H9 (cell line): ENCODE measurements around the gene AGBL4. TPM values are rescaled to one million over a fixed set of nuclear protein-coding genes. Genes with fewer than 3 reads are reported as not detected.

Experiments used
- DNase-seq: peaks from one replicate; pipeline ENCODE4 v3.0.0-alpha.2; 2017
- H2AFZ ChIP-seq: one replicate; pipeline ENCODE4 v1.6.1; 2013; ENCODE audit warnings: mild to moderate bottlenecking, low read length, control low read depth, moderate library complexity
- H2AK5ac ChIP-seq: 2 replicates; pipeline ENCODE4 v1.6.1; 2013; ENCODE audit warnings: low read length, control low read depth, mixed read lengths; ENCODE audit not compliant: insufficient read length
- H2BK120ac ChIP-seq: one replicate; pipeline ENCODE4 v1.6.1; 2013; ENCODE audit warnings: low read depth, mild to moderate bottlenecking, low read length, control low read depth, inconsistent platforms; ENCODE audit not compliant: poor library complexity, severe bottlenecking
- H2BK12ac ChIP-seq: 2 replicates; pipeline ENCODE4 v1.6.1; 2013; ENCODE audit warnings: low read length, control low read depth, mixed read lengths, low read depth; ENCODE audit not compliant: insufficient read length
- H2BK15ac ChIP-seq: 2 replicates; pipeline ENCODE4 v1.6.1; 2013; ENCODE audit warnings: low read depth, low read length, control low read depth
- H2BK20ac ChIP-seq: one replicate; pipeline ENCODE4 v1.6.1; 2013; ENCODE audit warnings: low read depth, mild to moderate bottlenecking, low read length, control low read depth, inconsistent platforms; ENCODE audit not compliant: poor library complexity, severe bottlenecking
- H2BK5ac ChIP-seq: 2 replicates; pipeline ENCODE4 v1.6.1; 2013; ENCODE audit warnings: low read length, control low read depth, mixed read lengths; ENCODE audit not compliant: insufficient read length
- H3K14ac ChIP-seq: 2 replicates; pipeline ENCODE4 v1.6.1; 2013; ENCODE audit warnings: low read length, control low read depth; ENCODE audit not compliant: insufficient read depth
- H3K18ac ChIP-seq: 2 replicates; pipeline ENCODE4 v1.6.1; 2013; ENCODE audit warnings: low read depth, mild to moderate bottlenecking, mixed read lengths, low read length, control low read depth; ENCODE audit not compliant: insufficient read length
- H3K23ac ChIP-seq: 2 replicates; pipeline ENCODE4 v1.6.1; 2013; ENCODE audit warnings: low read length, control low read depth, mixed read lengths, low read depth; ENCODE audit not compliant: insufficient read length
- H3K23me2 ChIP-seq: 2 replicates; pipeline ENCODE4 v1.6.1; 2013; ENCODE audit warnings: low read depth, mild to moderate bottlenecking, mixed read lengths, low read length, control low read depth; ENCODE audit not compliant: insufficient read length, poor library complexity, severe bottlenecking
- H3K27ac ChIP-seq: 2 replicates; pipeline ENCODE4 v1.5.1; 2013; ENCODE audit warnings: low read length, control low read depth, mixed read lengths, low read depth; ENCODE audit not compliant: insufficient read length
- H3K27me3 ChIP-seq: 2 replicates; pipeline ENCODE4 v1.6.1; 2013; ENCODE audit warnings: low read length, control low read depth, inconsistent platforms; ENCODE audit not compliant: insufficient read depth
- H3K4ac ChIP-seq: 2 replicates; pipeline ENCODE4 v1.6.1; 2013; ENCODE audit warnings: low read depth, mild to moderate bottlenecking, control low read depth, inconsistent platforms, low read length, moderate library complexity
- H3K4me1 ChIP-seq: 2 replicates; pipeline ENCODE4 v1.6.1; 2013; ENCODE audit warnings: low read length, control low read depth, inconsistent platforms; ENCODE audit not compliant: insufficient read depth
- H3K4me2 ChIP-seq: 2 replicates; pipeline ENCODE4 v1.6.1; 2013; ENCODE audit warnings: low read length, control low read depth, mixed read lengths; ENCODE audit not compliant: insufficient read length, insufficient read depth
- H3K56ac ChIP-seq: 2 replicates; pipeline ENCODE4 v1.6.1; 2013; ENCODE audit warnings: low read depth, mild to moderate bottlenecking, mixed read lengths, low read length, control low read depth; ENCODE audit not compliant: insufficient read length
- H3K79me1 ChIP-seq: 2 replicates; pipeline ENCODE4 v1.6.1; 2013; ENCODE audit warnings: low read depth, mild to moderate bottlenecking, moderate library complexity, low read length, control low read depth, inconsistent platforms; ENCODE audit not compliant: insufficient read depth, poor library complexity, severe bottlenecking
- H3K79me2 ChIP-seq: 2 replicates; pipeline ENCODE4 v1.6.1; 2013; ENCODE audit warnings: low read length, control low read depth, inconsistent platforms; ENCODE audit not compliant: insufficient read depth
- H3K9ac ChIP-seq: 2 replicates; pipeline ENCODE4 v1.6.1; 2013; ENCODE audit warnings: low read length, control low read depth, mixed read lengths; ENCODE audit not compliant: insufficient read length; ENCODE audit errors: extremely low read depth
- H3K9me3 ChIP-seq: one replicate; pipeline ENCODE4 v1.6.1; 2013; ENCODE audit warnings: low read depth, low read length, inconsistent platforms; ENCODE audit not compliant: control insufficient read depth
- H3T11ph ChIP-seq: one replicate; pipeline ENCODE4 v1.6.1; 2013; ENCODE audit warnings: mild to moderate bottlenecking, low read length, control low read depth, inconsistent platforms
- H4K20me1 ChIP-seq: one replicate; pipeline ENCODE4 v1.6.1; 2013; ENCODE audit not compliant: control insufficient read depth, insufficient read length, insufficient read depth
- H4K5ac ChIP-seq: 2 replicates; pipeline ENCODE4 v1.6.1; 2013; ENCODE audit warnings: low read depth, mild to moderate bottlenecking, mixed read lengths, low read length, control low read depth; ENCODE audit not compliant: insufficient read length
- H4K8ac ChIP-seq: replicated peaks from 2 replicates; pipeline ENCODE4 v1.6.1; 2013; ENCODE audit warnings: low read length, control low read depth, mixed read lengths, low read depth; ENCODE audit not compliant: insufficient read length
- H4K91ac ChIP-seq: 2 replicates; pipeline ENCODE4 v1.6.1; 2013; ENCODE audit warnings: low read depth, mild to moderate bottlenecking, moderate library complexity, mixed read lengths, low read length, control low read depth; ENCODE audit not compliant: insufficient read length
- H3K27ac Mint-ChIP-seq, 3 experiments: 2 replicates in 2 of 3; 3 replicates in 1 of 3; pipeline ENCODE4 v1.8.0; 2020 to 2021; ENCODE audit warnings: mixed read lengths in 3 of 3, mild to moderate bottlenecking in 1 of 3, moderate library complexity in 1 of 3
- H3K27me3 Mint-ChIP-seq: 2 replicates; pipeline ENCODE4 v1.8.0; 2021; ENCODE audit warnings: low read depth, mild to moderate bottlenecking, moderate library complexity, mixed read lengths
- H3K36me3 Mint-ChIP-seq, 3 experiments: 2 replicates in 2 of 3; 3 replicates in 1 of 3; pipeline ENCODE4 v1.8.0; 2020 to 2021; ENCODE audit warnings: low read depth in 3 of 3, mixed read lengths in 3 of 3; ENCODE audit not compliant: insufficient read depth in 1 of 3
- H3K4me1 Mint-ChIP-seq, 2 experiments: 2 replicates each; pipeline ENCODE4 v1.8.0; 2020; ENCODE audit warnings: mixed read lengths in 2 of 2
- H3K4me3 Mint-ChIP-seq, 2 experiments: 2 replicates in 1 of 2; 3 replicates in 1 of 2; pipeline ENCODE4 v1.8.0; 2020 to 2021; ENCODE audit warnings: mild to moderate bottlenecking in 2 of 2, mixed read lengths in 2 of 2, moderate library complexity in 1 of 2
- H3K9me3 Mint-ChIP-seq, 2 experiments: 2 replicates in 1 of 2; 3 replicates in 1 of 2; pipeline ENCODE4 v1.8.0; 2020; ENCODE audit warnings: mild to moderate bottlenecking in 2 of 2, mixed read lengths in 2 of 2, moderate library complexity in 1 of 2
- CTCF ChIP-seq: fragments of 200-600 bp; sonication (generic); conservative IDR thresholded peaks from 3 replicates; pipeline ENCODE4 v1.8.0; 2021; ENCODE audit warnings: antibody characterized with exemption, mild to moderate bottlenecking
- total RNA-seq: library from RNA; stranded (reverse); gene quantifications from 2 replicates; pipeline ENCODE4 v1.2.1, GENCODE V29; 2021

The AGBL4 gene
- total RNA-seq, 1 experiment from 2014 or later: not detected

- no peak overlapping the region for H3K23ac ChIP-seq
- H3K4ac ChIP-seq: no peak overlapping the region
- H3K18ac ChIP-seq: no peak overlapping the region
- H2BK5ac ChIP-seq: no peak overlapping the region
- H3K79me2 ChIP-seq: no peaks in the 10 kb centered on the region
- Mint-ChIP-seq H3K36me3 (peaks cover 0 to 12% (median 1%) of the 10 kb centered on the region in 3 experiments; a peak in 3 of 7 replicates), H3K27me3 (no peaks in the 10 kb centered on the region; the same call in 1 of the 2 replicates), H3K4me1 (no peaks in the 10 kb centered on the region), H3K27ac (no peak overlapping the region), H3K9me3 (peaks cover 81 to 88% of the 10 kb centered on the region in 2 experiments), H3K4me3 (no peak overlapping the region)
- H4K5ac ChIP-seq: no peak overlapping the region
- no peak overlapping the region for H2BK12ac ChIP-seq
- H3K27me3 ChIP-seq: no peaks in the 10 kb centered on the region
- no peak for DNase-seq
- H4K8ac ChIP-seq: no peak overlapping the region
- H3K79me1 ChIP-seq: no peaks in the 10 kb centered on the region
- H3K9me3 ChIP-seq: peaks cover 5% of the 10 kb centered on the region
- H3K9ac ChIP-seq: no peak overlapping the region
- no peak overlapping the region for H2BK120ac ChIP-seq
- no peak overlapping the region for H4K91ac ChIP-seq
- no peaks in the 10 kb centered on the region for H3K23me2 ChIP-seq
- no peak overlapping the region for H3T11ph ChIP-seq
- no peak overlapping the region for H3K4me2 ChIP-seq
- no peak overlapping the region for H3K56ac ChIP-seq
- no peak overlapping the region for H3K27ac ChIP-seq
- H2AK5ac ChIP-seq: no peak overlapping the region
- TF ChIP-seq CTCF: no peak
- H2AFZ ChIP-seq: no peak overlapping the region
- no peaks in the 10 kb centered on the region for H3K4me1 ChIP-seq
- no peaks in the 10 kb centered on the region for H4K20me1 ChIP-seq
- H3K14ac ChIP-seq: no peak overlapping the region
- no peak overlapping the region for H2BK15ac ChIP-seq
- no peak overlapping the region for H2BK20ac ChIP-seq
Observed at GRCh38 chr1:48966583-48966982, 1057.2 kb downstream of the AGBL4 start.
